HG03196 (cell line): Measurements from ENCODE around the gene APLNR.

ENCODE experiments used
- ATAC-seq: cut with Tn5 transposase; IDR thresholded peaks from one replicate; pipeline ENCODE4 v1.9.1; 2021; ENCODE audit not compliant: unreplicated experiment

Gene APLNR

DNA sequence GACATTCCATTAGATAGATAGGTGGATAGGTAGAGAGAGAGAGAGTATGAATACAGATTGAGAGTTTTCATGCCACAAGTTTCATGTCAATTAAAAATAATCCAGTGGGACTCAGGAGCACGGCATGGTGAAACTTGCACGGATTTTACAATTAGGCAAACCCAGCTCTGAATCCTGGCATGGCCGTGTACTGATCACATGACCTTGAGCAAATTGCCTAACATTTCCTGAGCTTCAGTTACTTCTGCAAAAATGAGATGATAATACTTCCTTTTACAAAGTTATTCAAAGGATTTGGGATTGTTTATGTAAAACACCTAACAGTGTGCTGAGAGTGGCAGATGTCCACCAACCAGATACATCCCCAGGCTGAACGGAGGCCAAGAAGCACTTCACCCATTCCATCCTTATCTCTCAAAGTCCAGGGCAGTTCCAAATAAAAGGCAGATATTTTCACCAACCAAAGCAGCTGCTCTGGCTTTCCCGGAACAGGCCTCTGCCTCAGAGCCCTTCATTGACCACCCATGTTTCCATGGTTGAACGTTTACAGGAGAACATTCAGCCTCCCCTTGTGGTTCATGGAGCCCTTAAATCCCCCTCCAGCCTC, 17.9 kb downstream of the APLNR start:
- ATAC-seq, result no peak

DNA sequence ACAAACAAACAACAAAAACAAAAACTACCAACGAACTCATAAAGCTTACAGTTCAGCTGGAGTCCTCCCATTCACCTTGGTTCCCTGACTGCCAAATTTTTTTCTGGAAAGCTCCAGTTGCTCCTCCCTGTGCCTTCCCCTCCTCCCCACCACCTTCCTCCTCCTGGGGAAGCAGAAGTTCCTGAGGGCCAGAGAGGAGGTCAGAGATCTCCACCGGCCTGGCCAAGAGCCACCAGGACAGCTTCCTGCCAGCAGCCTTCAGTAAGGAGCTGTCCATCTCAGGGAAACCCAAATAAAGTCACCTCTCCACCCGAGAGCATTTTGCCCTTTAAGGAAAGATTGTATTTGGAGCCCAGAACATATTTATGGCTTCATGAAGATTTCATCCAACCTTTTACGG, 20.0 kb downstream of the APLNR start:
- no peak for ATAC-seq

DNA sequence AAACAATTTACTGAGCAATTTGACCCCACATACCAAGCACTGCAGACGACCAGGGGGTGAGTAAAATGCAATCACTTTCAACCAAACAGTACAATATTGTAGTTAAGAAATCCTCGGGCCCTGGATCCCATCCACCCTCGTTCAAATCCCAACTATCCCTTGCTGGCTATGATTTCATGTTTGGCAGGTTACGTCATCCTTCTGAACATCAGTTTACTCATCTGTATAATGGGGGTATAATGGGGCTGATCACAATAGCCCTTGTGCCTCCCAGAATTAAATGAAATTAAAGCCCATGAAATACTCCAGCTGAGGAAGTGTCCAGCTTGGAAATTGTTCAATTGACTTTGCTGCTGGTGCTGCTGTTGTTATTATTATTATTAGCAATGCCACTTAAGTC, 20.6 kb downstream of the APLNR start:
- no peak for ATAC-seq

DNA sequence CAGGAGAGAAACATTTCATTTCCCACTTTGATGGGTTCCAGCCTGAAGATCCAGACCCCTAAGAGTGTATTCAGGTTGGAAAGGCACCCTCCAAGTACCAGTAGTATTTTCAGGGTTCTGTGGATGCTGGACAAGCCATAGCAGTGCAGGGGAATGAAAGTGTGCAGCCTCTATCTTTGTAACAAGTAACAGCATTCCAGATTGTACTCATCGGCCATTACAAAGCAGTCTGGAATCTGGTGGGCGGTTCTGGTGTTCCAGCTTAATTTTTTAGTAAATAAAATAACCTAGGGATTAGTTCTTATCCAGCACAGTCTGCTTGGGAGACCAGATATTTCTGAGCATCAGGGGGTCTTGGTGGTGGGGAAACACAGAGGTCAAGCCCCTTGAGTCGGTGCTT, 22.6 kb downstream of the APLNR start:
- no peak for ATAC-seq

DNA sequence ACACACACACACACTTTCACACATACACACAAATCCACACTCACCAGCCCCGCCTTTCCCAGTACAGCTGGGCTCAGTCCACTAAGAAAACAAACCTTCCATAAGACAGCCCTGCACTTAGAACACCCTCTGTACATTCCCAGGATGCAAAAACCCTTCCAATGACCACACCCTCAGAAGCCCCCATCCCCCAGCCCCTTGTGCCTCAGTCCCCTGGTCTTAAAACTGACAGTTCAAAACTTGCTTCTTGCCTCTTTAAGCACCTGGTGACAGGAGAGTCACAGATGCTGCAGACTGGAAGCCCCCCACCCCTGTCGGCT, 23.0 kb downstream of the APLNR start:
- no peak for ATAC-seq

DNA sequence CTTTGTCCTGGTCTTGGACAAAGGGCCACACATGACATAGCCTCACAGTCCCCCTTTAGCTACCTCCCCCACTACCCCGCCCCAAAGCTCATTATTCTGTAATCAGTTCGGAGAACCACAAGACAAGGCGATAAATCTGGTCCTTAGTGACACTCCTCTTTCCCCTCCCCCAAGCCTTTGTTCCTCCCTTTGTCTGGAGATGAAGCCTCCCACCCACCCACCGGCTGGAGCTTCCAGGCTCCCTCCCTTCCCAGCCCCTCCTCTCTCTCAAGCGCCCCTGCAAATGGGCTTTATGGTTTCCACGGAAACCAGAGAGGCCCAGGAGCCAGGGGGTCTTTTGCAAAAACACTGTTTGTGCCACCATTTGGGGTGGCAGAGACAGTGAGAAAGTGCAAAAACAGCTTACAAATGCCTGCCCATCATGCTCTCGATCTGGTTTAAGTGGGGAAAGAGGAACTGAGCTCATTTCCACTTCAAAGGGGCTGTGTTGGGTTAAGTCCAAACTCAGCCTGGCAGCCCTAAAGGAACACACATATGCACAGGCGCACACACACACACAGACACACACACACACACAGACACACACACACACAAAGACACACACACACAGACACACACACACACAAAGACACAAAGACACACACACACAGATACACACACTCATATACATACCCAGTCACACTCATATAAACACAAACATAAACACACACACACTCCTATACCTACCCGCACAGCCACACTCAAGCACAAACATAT, 23.5 kb downstream of the APLNR start:
- no peak for ATAC-seq

DNA sequence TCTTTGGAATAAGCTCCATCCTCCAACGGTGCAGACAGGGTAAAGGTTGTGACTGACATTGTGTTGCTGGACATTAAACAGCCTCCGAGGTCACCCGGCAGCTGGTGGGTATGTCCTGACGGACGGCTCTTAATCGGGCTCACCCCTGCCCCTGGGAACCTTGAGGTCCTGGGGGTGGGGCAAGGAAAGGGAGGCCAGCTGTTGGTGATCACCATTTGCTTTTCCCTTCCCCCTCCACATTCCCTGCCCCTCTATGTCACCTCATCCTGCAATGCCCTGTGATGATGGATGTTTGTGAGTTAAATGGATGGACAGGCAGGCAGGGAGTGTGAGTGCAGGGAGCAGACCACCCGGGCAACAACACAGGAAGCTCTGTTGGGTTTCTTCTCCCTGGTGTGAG, 26.3 kb downstream of the APLNR start:
- no peak for ATAC-seq

DNA sequence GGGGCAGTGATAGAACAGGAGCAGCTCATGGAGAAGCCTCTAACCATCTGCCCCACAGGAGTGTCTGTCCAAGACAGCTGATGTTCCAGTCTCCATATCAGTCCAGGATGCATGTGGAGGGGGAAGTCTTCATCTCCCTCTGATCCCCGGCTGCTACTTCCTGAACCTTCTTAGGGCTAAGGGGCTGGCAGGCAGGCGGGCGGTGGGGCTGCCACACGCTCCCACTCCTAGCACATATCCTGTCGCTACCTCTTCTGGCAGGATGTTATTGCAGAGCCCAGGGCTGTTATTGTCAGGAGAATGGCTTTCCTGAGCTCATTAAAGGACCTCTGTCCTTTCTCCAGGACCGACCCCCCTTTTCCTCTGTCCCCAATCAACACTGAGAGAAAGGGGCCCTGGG, 29.9 kb downstream of the APLNR start:
- no peak for ATAC-seq

DNA sequence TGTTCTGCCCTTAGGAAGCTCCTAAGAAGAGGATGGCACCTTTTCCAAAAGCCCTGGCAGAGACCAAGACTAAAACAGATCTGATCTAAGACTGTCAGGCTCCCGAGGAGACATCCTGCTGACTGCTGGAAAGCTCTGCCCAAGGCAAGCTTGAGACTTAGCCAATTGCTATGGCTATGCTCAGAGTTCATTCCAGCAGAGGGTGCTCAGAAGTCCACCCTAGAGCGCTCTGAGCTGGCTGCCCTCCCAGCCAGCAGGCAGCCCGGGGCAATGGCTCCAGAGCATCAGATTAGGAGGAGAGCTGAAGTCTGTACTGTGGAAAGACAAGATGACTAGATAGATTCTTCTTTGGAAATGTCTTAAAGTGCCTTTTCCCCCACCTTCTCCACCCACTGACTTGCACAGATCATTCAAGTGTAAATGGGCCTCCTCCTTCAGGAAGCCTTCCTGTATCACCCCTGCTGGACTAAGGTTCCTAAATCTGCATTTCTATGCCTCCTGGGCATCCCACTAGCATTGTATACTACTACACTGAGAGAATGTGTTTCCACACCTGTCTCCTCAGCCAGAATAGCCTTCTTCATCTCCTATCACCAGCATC, 31.9 kb downstream of the APLNR start:
- ATAC-seq, result no peak

DNA sequence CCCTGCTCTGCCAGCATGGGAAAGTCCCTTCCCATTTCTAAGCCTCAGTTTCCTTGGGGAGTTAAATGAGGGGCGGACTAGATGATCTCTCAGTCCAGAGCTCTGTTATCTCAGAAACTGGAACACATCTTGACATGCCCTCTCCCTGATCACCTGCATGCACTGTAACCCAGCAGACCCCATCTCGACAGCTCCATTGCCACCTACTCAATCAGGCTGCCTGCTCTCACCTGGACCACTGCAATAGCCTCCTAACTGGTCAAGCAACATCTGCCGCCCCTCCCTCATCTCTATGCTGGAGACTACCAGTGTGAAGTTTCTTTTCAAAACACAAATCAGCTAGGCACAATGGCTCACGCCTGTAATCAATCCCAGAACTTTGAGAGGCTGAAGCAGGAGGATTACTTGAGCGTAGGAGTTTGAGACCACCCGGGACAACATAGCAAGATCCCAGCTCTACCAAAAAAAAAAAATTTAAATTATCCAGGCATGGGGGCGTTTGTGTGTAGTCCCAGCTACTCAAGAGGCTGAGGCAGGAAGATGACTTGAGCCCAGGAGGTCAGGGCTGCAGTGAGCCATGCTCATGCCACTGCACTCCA, 33.1 kb downstream of the APLNR start:
- ATAC-seq, result no peak

DNA sequence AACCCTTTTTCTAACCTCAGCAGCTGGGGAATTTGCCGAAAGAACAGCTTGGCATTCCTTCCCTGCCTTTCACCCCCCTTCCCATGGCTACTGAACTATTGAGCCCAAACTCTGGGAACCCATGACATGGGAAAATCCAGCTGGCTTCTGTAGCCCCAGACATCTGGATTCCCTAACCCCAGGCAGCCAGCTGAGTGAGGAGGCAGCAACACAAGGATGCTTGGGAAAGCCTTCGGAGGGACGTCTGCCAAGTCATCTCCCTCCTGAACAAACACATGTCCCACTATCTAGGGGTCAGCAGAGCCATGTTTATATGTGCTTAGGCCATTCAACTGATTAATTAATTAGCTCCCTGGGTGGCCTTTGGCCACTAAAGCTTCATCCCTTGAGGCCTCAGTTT, 33.7 kb downstream of the APLNR start:
- no peak for ATAC-seq

DNA sequence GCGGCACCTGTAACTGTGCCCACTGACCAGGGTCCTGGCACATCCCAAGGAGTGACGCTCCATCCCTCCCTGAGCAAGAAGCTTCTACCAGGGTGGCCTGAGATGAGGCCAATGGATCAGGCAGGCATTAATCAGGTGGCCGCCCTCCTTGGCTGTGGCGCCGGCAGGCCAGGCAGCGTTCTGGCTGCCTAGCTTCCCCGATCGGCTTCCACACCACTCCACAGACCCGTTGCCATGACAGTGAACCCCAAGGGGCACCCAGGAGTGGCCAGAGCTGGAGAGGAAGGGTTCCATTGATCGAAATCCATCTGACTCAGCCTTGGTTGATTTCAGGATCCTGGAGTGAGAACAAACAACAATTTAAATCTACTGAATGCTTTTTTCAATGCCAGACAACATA, 34.8 kb downstream of the APLNR start:
- ATAC-seq, result no peak

DNA sequence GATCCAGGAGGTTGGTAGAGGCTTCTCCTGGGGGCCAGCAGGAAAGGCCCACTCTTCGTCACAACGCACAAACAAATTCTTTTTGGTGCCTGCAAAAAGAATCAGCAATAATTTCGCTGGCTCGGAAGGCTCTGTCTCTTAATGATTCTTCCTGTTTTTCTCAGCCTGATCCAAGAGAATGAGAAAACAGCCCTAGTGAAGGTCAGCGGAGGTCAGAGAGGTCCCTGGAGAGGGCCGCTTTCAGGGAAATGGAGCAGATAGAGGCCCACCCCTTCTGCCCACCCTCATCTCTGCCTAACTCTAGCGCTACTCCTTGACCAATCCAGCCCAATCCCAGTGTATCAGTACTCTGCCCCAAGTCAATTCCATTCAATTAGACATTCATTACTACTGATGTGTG, 36.1 kb downstream of the APLNR start:
- ATAC-seq, result no peak

DNA sequence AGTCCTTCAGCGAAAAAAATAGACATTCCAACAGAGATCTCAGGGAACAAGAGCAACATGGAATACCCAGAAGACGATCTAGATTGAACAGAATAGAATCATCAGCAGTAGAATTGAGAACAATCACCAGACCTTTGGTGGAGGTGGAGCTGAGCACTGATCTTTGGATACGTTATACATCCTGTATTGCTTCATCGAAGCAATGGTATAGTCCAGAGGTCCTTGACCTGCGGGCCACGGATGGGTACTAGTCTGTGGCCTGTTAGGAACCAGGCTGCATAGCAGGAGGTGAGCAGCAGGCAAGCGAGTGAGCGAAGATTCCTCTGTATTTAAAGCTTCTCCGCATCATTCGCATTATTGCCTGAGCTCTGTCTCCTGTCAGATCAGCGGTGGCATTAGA, 37.7 kb downstream of the APLNR start:
- no peak for ATAC-seq

DNA sequence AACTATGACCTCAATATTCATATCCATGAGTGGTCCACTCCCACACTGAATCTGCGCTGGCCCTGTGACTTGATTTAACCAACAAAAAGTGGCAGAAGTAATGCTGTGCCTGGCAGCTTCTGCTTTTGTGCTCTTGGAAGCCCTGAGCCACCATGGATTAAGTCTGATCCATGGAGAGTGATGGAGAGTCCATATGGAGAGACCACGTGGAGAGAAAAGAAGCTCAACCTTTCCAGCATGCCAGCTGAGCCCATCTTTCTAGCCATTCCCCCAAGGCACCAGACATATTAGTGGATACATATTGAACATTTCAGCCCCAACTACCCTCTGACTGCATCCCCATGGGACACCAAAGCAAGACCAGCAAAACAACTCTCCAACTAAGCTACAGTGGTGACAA, 39.3 kb downstream of the APLNR start:
- no peak for ATAC-seq

DNA sequence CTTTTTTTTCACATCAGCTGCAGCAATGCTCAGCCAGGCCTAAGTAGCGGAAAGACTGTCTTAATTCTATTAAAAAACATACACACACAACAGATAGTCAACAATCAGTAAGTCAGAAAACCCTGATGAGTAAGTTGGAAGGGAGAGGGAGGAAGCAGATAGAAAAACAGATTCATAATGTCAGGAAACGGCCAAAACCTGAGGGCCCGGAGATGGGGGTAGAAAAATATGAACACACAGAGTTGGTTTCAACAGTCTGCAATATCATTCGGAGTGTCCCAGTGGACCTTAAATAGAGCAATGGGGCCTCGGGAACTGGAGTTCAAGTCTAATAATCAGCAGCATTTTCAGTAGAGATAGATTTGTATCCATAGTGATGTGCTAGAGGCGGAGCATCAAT, 40.5 kb downstream of the APLNR start:
- ATAC-seq, result no peak

DNA sequence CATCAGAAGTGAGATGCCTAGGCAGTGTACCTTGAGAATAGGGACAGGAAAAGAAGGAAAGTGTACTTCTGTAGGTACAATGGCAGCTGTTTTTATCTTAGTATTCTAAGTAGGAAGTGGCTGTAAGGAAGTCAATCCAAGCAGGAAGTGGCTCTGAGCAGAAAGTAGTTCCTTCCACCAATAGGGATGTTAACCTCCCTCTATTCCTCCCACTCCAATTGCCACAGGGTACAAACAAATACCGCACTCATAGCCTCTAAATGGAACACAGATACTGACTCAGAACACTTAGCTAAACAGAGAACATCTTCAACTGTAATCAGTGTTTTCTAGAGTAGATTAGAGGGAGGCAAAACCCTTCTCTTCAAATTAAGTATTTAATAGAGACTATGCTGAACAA, 44.7 kb downstream of the APLNR start:
- ATAC-seq, result no peak

DNA sequence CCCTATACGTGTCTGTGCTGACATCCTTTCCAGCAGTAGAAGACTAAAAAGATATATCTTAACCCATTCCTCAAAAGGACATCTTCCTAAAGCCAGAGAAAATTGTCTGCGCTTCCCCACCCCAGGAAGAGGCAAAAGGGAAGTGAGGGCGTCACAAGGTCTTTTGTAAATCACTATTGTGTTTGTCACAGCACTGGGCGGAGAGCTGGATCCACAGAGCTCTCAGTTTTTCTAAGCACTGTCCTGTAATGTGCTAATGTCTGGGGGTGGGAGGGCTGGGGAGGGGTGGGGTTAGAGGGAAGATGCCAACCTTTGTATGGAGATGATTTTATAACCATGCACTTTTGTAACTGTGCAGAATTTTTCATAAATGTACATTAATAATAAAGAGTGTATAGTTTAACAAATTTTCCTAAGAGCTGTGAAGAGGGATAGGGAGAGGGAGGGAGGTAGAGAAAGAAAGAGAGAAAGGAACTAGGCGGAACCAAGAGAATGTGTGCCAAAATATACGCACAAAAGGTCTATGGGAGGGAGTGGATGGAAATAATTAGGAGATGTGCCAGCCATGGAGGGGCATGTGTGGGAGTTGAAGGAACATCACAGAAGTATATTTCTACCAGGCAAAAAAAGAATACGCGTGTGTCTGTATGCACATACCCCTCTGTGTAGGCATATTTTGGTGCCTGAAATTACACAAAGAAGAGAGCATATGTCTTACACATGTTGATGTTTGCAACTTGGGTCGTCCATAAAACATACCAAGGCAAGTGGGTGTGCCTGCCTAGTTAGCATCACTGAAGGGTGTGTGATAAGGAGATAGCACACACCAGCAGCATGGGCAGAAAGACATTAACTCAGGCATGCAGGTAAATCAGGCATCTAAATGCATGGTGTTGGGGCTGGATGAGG, 45.5 kb downstream of the APLNR start:
- ATAC-seq, result no peak

DNA sequence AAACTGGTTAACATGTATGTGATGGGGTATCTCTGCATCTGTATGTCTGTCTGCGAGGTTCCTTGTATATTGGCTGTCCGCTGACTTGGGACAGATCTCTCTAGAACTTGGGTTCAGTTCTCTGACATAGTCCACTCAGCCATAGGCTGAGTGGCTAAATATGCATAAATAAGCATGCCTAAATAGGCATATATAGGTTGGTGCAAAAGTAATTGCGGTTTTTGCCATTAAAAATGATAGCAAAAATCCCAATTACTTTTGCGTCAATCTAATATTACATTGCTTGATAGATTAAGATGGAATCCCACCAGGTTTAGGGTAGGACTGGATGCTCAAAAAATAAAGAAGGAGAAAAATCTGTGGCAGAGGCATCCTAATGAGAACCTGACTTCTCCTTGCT, 46.5 kb downstream of the APLNR start:
- no peak for ATAC-seq
